Panc1 (cell line): Measurements from ENCODE around the gene RHBDD1. TPM values are rescaled to one million over a fixed set of nuclear protein-coding genes. Genes with fewer than 3 reads are reported as not detected.

Source experiments
- ATAC-seq: fragments of 200-7000 bp; cut with Tn5 transposase; 2 replicates; pipeline ENCODE4 v1.9.1; 2020; ENCODE audit warnings: mild to moderate bottlenecking, moderate library complexity
- BruUV-seq: library from RNA; stranded (reverse); fragments of 400-500 nt; replicated peaks from 2 replicates; lab custom pipeline; 2021; lab: Mats Ljungman, UMichigan
- CTCF ChIA-PET: fragments of 300-600 bp; sonication (Branson Sonifier 250); formaldehyde crosslinking; loops from one replicate; lab custom pipeline; 2022; ENCODE audit warnings: antibody characterized with exemption; lab: Charles Lee
- POLR2A ChIA-PET: fragments of 300-600 bp; sonication (Branson Sonifier 250); formaldehyde crosslinking; loops from one replicate; lab custom pipeline; 2022; ENCODE audit warnings: antibody characterized with exemption; lab: Charles Lee
- DNase-seq: peaks from one replicate; pipeline ENCODE4 v3.0.0-alpha.2; 2010; ENCODE audit warnings: low read depth, low spot score
- H3K27ac ChIP-seq: 2 replicates; pipeline ENCODE4 v1.5.1; 2011; ENCODE audit warnings: mild to moderate bottlenecking, low read length, inconsistent platforms
- H3K27me3 ChIP-seq: fragments of 200-500 bp; sonication (Bioruptor generic); 2 replicates; pipeline ENCODE4 v1.6.0; 2014; ENCODE audit warnings: low read length, inconsistent platforms; ENCODE audit not compliant: control insufficient read depth, insufficient read depth
- H3K36me3 ChIP-seq: fragments of 200-500 bp; sonication (Bioruptor generic); 2 replicates; pipeline ENCODE4 v1.5.1; 2014; ENCODE audit warnings: inconsistent platforms, mild to moderate bottlenecking, low read length, moderate library complexity; ENCODE audit not compliant: control insufficient read depth, insufficient read depth
- H3K4me1 ChIP-seq: 2 replicates; pipeline ENCODE4 v1.5.1; 2011; ENCODE audit warnings: inconsistent platforms, mild to moderate bottlenecking, low read length, moderate library complexity; ENCODE audit not compliant: control insufficient read depth, insufficient read depth
- H3K4me3 ChIP-seq, 2 experiments: 2 replicates each; pipeline ENCODE4 v1.5.1; 2011 to 2012; ENCODE audit warnings: low read depth in 2 of 2, low read length in 2 of 2, mild to moderate bottlenecking in 2 of 2, inconsistent platforms in 1 of 2, moderate library complexity in 1 of 2
- H3K9me3 ChIP-seq: fragments of 200-500 bp; sonication (Bioruptor generic); 2 replicates; pipeline ENCODE4 v1.5.1; 2014; ENCODE audit warnings: low read depth, mild to moderate bottlenecking, inconsistent platforms, low read length, moderate library complexity; ENCODE audit not compliant: control insufficient read depth, insufficient read depth
- CTCF ChIP-seq: fragments of 450-650 bp; IDR thresholded peaks from 2 replicates; pipeline ENCODE4 v1.5.1; 2017; ENCODE audit warnings: mild to moderate bottlenecking
- POLR2AphosphoS5 ChIP-seq: IDR thresholded peaks from 2 replicates; pipeline ENCODE4 v1.6.1; 2012; ENCODE audit warnings: mild to moderate bottlenecking, low read depth, low read length, moderate library complexity
- REST ChIP-seq, 2 experiments: IDR thresholded peaks; 2 replicates each; pipeline ENCODE4 v1.6.1; 2011 to 2012; ENCODE audit warnings: low read depth in 2 of 2, control low read depth in 1 of 2, low read length in 1 of 2, mild to moderate bottlenecking in 1 of 2, moderate library complexity in 1 of 2; ENCODE audit not compliant: insufficient read depth in 1 of 2
- SIN3A ChIP-seq: IDR thresholded peaks from 2 replicates; pipeline ENCODE4 v1.6.1; 2012; ENCODE audit warnings: low read depth, mild to moderate bottlenecking, low read length, moderate library complexity, borderline replicate concordance; ENCODE audit not compliant: insufficient read depth
- TCF7L2 ChIP-seq: IDR thresholded peaks from 2 replicates; pipeline ENCODE4 v1.6.1; 2011; ENCODE audit warnings: mild to moderate bottlenecking, low read depth, low read length, inconsistent platforms
- in situ Hi-C: cut with HindIII; loops from 2 replicates; pipeline ENCODE4 v1.10.0; 2016; ENCODE audit warnings: low sequenced_read_pairs, low pct_unique_long_range_greater_than_20kb
- intact Hi-C: fragments of 100-400 bp; cut with micrococcal nuclease; formaldehyde crosslinking; loops from one replicate; pipeline ENCODE4 v1.10.0; 2022; ENCODE audit not compliant: unreplicated experiment
- total RNA-seq: library from RNA; stranded (reverse); gene quantifications from one replicate; pipeline ENCODE4 v1.2.1, GENCODE V29; 2021; ENCODE audit not compliant: unreplicated experiment

Gene RHBDD1
- total RNA-seq, 1 experiment from 2014 or later: 25.3 TPM

- CTCF ChIA-PET: no interaction called here
- peaks cover 30% of the 10 kb centered on the region for H3K4me1 ChIP-seq
These were observed 42.2 kb upstream of the RHBDD1 start for GRCh38 chr2:226793646-226794045.

GRCh38 chr2:226794196-226794661, 41.6 kb upstream of the RHBDD1 start:
- in situ Hi-C loops (no loop called here), intact Hi-C loops (loop anchor here (5.0 to 10.0 kb wide), 3 partner anchors 309 to 759 kb away; no protein-coding TSS in a partner anchor)
- TF ChIP-seq SIN3A: no peak
- no peak for TF ChIP-seq TCF7L2
- no peak for TF ChIP-seq POLR2AphosphoS5
- no peaks in the 10 kb centered on the region for H3K9me3 ChIP-seq
- ChIA-PET POLR2A (no interaction called here), CTCF (interaction anchor here (0.6 kb wide), 1 partner anchor 676 kb away, joined by 5 read pairs; no protein-coding TSS in a partner anchor)
- ATAC-seq: no peak
- H3K4me1 ChIP-seq: peaks cover 27% of the 10 kb centered on the region
- no peak for DNase-seq
- peak overlapping the region; percentile 99 for H3K27ac ChIP-seq
- H3K36me3 ChIP-seq: no peaks in the 10 kb centered on the region; the same call in 1 of the 2 replicates
- BruUV-seq: TSS peak; percentile 36
- peak overlapping the region; percentile 73 to 79 for H3K4me3 ChIP-seq
- H3K27me3 ChIP-seq: no peaks in the 10 kb centered on the region

More at GRCh38 chr2:226793646-226794045, 42.2 kb upstream of the RHBDD1 start:
- TF ChIP-seq REST (IDR thresholded peaks at IDR 0.05; ENCODE audit: insufficient read depth in 1 of 2, low read depth in 2 of 2, low read length in 1 of 2) (no peak), CTCF (no peak), SIN3A (no peak), POLR2AphosphoS5 (no peak), TCF7L2 (no peak)
- Histone ChIP-seq H3K27me3 (no peaks in the 10 kb centered on the region), H3K36me3 (no peaks in the 10 kb centered on the region; the same call in 1 of the 2 replicates), H3K4me3 (peak overlapping the region; percentile 73 to 79), H3K9me3 (no peaks in the 10 kb centered on the region), H3K27ac (peak overlapping the region; percentile 99)
- no peak for ATAC-seq
- intact Hi-C loops: loop anchor here (5.0 to 10.0 kb wide), 3 partner anchors 309 to 759 kb away; no protein-coding TSS in a partner anchor
- POLR2A ChIA-PET: no interaction called here
- in situ Hi-C loops: no loop called here
- no peak for DNase-seq
- BruUV-seq: no TSS peak

- no peak for TF ChIP-seq TCF7L2
- TF ChIP-seq REST (IDR thresholded peaks at IDR 0.05; ENCODE audit: insufficient read depth in 1 of 2, low read depth in 2 of 2, low read length in 1 of 2): no peak
- TF ChIP-seq CTCF: no peak
- TF ChIP-seq POLR2AphosphoS5: no peak
- TF ChIP-seq SIN3A: no peak
- ChIA-PET CTCF (interaction anchor here (0.6 kb wide), 1 partner anchor 677 kb away, joined by 5 read pairs; no protein-coding TSS in a partner anchor), POLR2A (no interaction called here)
- no peak for DNase-seq
- intact Hi-C loops (loop anchor here (5.0 to 10.0 kb wide), 5 partner anchors 310 to 907 kb away; no protein-coding TSS in a partner anchor), in situ Hi-C loops (no loop called here)
- Histone ChIP-seq H3K27me3 (no peaks in the 10 kb centered on the region), H3K36me3 (no peaks in the 10 kb centered on the region; the same call in 1 of the 2 replicates), H3K4me1 (peaks cover 22% of the 10 kb centered on the region), H3K4me3 (peak overlapping the region; percentile 73 to 79), H3K9me3 (no peaks in the 10 kb centered on the region), H3K27ac (peak overlapping the region; percentile 99)
- ATAC-seq: no peak
- BruUV-seq: no TSS peak
These were observed 41.1 kb upstream of the RHBDD1 start for GRCh38 chr2:226794751-226795171.
